Mucosa of rectum (tissue), 2 donors: ENCODE measurements around the gene FBLN7.

ENCODE experiments used
- H3K27ac ChIP-seq, 2 donors: one replicate each; pipeline ENCODE4 v1.7.0; 2013; ENCODE audit warnings: inconsistent platforms in 2 of 2, low read depth in 2 of 2, low read length in 2 of 2
- H3K27me3 ChIP-seq, 2 donors: one replicate each; pipeline ENCODE4 v1.7.0; 2013; ENCODE audit warnings: low read length in 2 of 2; ENCODE audit not compliant: control insufficient read depth in 2 of 2, insufficient read depth in 2 of 2
- H3K36me3 ChIP-seq, 2 donors: one replicate each; pipeline ENCODE4 v1.7.0; 2013; ENCODE audit warnings: low read length in 2 of 2; ENCODE audit not compliant: control insufficient read depth in 2 of 2, insufficient read depth in 2 of 2
- H3K4me1 ChIP-seq, 2 donors: one replicate each; pipeline ENCODE4 v1.7.0; 2013; ENCODE audit warnings: low read length in 2 of 2, mild to moderate bottlenecking in 1 of 2; ENCODE audit not compliant: control insufficient read depth in 2 of 2, insufficient read depth in 2 of 2
- H3K4me3 ChIP-seq, 2 donors: one replicate each; pipeline ENCODE4 v1.7.0; 2013; ENCODE audit warnings: low read length in 2 of 2
- H3K9ac ChIP-seq, 2 donors: one replicate each; pipeline ENCODE4 v1.7.0; 2013; ENCODE audit warnings: low read length in 2 of 2, low read depth in 1 of 2, mild to moderate bottlenecking in 1 of 2
- H3K9me3 ChIP-seq, 2 donors: one replicate each; pipeline ENCODE4 v1.7.0; 2013; ENCODE audit warnings: low read length in 2 of 2; ENCODE audit not compliant: control insufficient read depth in 2 of 2
- donor health status: healthy.
- donor health status: Normal muscosa, but diverticular disease.

FBLN7 gene

DNA sequence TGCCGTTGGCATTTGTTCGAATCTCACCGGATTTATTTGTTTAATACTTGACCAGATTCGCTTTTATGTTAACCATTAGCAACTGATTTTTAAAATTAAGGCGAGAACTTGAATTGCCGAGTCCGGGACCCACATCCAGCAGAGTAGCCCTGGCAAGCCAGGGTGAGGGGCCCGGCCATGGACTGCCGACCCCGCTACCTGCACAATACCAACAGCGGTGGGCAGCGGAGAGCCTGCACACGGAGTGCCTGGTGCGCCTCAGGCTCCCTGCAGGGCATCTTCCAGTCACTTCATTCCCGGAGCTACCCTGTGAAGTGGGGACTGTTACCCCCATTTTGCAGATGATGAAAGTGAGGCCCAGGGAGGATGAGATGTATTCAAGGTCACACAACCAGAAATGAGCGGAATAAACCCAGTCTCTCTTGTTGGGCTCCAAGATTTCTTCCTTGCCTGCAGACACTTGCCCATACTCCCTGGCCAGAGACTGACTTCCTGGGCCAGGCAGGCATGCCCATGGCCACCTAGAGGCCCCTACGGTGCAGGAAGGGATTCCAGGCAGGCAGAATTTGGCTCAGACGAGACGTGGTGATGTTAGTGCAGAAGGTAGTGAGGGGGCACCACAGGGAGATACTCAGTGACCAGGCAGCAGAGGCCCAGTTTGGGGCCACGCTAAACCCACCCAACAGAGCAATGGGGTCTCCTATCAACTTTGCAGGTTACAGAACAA is 2.9 kb downstream of the FBLN7 start:
- no peak overlapping the region for H3K4me3 ChIP-seq
- H3K36me3 ChIP-seq, result no peaks in the 10 kb centered on the region
- H3K9me3 ChIP-seq, result no peaks in the 10 kb centered on the region
- H3K27me3 ChIP-seq, result peaks cover 4 to 16% of the 10 kb centered on the region in 2 donors
- H3K9ac ChIP-seq, result no peak overlapping the region
- peaks cover 0 to 5% of the 10 kb centered on the region in 2 donors for H3K4me1 ChIP-seq
- no peak overlapping the region for H3K27ac ChIP-seq

DNA sequence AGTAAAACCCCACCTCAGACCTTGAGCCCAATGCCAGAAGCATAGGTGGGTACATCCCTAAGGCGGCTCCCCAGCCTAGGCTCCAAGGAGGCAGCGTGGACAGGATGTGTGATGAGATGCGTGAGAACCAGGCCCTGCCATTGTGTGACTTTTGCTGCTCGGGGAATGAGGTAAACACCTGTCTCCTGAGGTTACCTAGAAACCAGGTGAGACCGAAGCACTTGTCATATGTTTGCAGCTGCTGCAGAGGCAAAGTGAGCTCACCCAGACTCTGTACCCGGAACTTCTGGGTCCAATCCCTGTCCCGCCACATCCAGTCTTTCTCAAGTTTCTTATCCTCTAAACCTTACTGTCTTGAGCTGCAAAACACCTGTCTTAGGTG is 3.4 kb downstream of the FBLN7 start:
- H3K9me3 ChIP-seq, result no peaks in the 10 kb centered on the region
- no peak overlapping the region for H3K4me3 ChIP-seq
- H3K4me1 ChIP-seq, result peaks cover 0 to 5% of the 10 kb centered on the region in 2 donors
- no peak overlapping the region for H3K9ac ChIP-seq
- no peak overlapping the region for H3K27ac ChIP-seq
- peaks cover 4 to 16% of the 10 kb centered on the region in 2 donors for H3K27me3 ChIP-seq
- H3K36me3 ChIP-seq, result no peaks in the 10 kb centered on the region

DNA sequence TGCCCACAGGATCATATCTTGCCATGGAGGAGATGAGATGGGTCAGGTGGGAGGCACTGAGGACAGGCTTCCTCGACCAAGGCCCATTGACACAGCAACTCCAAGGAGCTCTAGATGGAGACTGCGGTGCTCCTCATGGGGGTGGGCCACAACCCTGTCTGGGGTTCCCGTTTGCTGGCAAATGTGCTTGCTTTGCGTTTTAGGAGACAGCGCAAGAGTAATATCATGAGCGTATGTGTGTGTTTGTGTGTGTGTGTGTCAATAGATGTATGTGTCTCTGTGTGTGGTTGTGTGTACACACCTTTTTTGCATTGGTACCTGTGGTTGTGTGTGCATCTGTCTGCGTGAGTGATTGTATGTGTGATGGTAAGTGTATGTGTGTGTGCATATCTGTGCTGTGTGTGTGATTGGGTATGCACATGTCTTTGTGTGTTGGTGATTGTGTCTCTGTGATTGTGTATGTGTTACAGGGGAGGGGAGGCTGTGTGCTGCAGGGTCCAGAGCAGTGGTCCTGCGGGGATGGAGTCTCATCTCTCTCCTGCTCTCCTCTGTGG is 4.4 kb downstream of the FBLN7 start:
- Histone ChIP-seq H3K9me3 (no peaks in the 10 kb centered on the region), H3K4me3 (no peak overlapping the region), H3K27me3 (peaks cover 4 to 16% of the 10 kb centered on the region in 2 donors), H3K9ac (no peak overlapping the region), H3K27ac (no peak overlapping the region), H3K36me3 (no peaks in the 10 kb centered on the region), H3K4me1 (peaks cover 0 to 5% of the 10 kb centered on the region in 2 donors)

DNA sequence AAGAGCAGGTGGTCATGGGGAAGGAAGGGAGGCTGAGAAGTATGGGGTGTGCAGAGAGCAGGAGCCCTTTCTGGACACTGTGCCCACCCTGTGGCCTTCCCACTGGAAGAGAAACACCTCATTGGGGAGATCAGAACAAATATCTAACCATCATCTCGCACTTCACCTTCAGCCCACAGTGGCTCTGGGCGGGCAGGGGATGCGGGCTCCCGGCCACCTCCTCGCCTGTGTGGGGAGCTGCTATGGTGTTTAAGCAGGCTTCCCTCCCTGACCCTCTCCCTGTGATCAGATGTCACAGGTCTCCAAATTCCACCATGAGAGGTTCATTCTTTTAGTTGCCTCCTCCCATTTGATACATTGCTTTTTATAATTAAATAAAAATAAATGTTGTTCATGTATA is 5.0 kb downstream of the FBLN7 start:
- Histone ChIP-seq H3K4me3 (no peak overlapping the region), H3K27me3 (peaks cover 0 to 11% of the 10 kb centered on the region in 2 donors), H3K36me3 (no peaks in the 10 kb centered on the region), H3K9me3 (no peaks in the 10 kb centered on the region), H3K4me1 (no peaks in the 10 kb centered on the region), H3K9ac (no peak overlapping the region), H3K27ac (no peak overlapping the region)

DNA sequence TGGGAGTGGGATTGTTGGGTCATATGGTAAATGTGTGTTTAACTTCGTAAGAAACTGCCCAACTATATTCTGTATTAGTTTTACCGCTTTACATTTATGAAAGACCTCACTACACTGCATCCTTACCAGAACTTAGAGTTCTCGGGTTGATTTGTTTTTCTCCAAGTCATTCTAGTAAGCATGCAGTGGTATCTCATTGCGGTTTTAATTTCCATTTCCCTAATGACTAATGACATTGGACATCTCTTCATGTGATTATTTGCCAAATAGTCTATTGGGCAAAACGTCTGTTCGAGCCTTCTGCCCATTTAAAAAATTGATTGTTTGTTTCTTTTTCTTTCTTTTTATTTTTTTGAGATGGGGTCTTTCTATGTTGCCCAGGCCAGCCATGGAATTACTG is 6.8 kb downstream of the FBLN7 start:
- H3K4me3 ChIP-seq, result no peak overlapping the region
- H3K27ac ChIP-seq, result no peak overlapping the region
- H3K9me3 ChIP-seq, result no peaks in the 10 kb centered on the region
- H3K4me1 ChIP-seq, result no peaks in the 10 kb centered on the region
- H3K9ac ChIP-seq, result no peak overlapping the region
- H3K36me3 ChIP-seq, result no peaks in the 10 kb centered on the region
- peaks cover 0 to 11% of the 10 kb centered on the region in 2 donors for H3K27me3 ChIP-seq

DNA sequence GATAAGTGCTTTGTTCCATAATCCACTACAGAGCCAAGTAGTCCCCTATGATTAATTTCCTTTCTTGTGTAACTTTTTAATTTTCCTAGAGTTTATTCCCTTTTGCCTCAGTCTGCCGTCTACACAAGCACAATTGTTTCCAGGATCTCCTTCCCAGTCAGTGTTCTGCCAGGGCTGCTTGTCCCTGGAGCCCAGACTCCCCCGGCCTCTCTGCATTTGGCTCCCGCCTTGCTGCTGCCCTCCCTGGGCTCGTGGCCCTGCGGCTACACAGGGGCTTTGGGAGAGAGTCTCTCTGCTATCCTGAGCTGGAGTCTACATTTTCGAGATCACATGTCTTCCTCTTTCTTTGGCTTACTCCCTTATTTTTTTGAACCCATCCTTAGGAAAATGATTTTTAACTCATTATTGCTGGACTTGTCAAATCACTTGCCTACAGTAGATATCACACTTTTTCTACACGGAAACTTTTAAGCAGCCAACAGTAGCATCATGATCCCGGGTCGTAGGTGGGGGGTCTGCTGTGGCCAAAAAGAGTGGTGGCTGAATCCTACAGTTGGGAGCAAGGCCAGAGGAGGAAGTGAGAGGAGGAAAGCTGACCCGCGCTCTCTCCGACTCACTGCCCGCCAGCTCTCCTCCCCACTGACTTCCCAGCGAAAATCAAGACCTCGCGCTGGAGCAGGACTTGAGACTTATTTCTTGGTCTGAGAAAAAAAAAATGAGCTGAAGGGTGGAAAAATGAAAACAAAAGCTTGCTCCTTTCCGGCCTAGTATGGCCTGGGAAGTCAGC is 9.4 kb downstream of the FBLN7 start:
- Histone ChIP-seq H3K9ac (no peak overlapping the region), H3K36me3 (no peaks in the 10 kb centered on the region), H3K27me3 (no peaks in the 10 kb centered on the region), H3K27ac (no peak overlapping the region), H3K9me3 (no peaks in the 10 kb centered on the region), H3K4me1 (no peaks in the 10 kb centered on the region), H3K4me3 (no peak overlapping the region)

DNA sequence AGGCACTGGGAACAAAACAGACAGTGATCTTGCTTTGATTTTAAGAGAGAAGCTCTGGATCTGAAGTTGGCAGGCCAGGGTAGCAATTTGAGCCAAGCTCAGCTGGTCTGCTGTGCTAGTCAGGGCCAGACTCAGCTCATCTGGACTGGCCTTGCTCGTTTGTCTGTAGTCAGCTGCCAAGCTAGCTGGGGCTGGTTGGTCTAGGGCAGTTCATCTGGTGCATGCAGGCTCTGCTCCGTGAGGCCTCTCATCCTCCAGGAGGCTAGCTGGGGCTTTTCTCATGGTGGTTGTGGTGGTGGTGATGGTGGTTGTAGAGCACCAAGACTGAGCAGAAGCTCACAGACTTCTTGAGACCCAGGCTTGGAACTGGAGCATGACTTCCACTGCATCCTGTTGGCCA is 10.3 kb downstream of the FBLN7 start:
- H3K9ac ChIP-seq, result no peak overlapping the region
- no peak overlapping the region for H3K4me3 ChIP-seq
- no peaks in the 10 kb centered on the region for H3K9me3 ChIP-seq
- H3K27me3 ChIP-seq, result no peaks in the 10 kb centered on the region
- H3K27ac ChIP-seq, result no peak overlapping the region
- no peaks in the 10 kb centered on the region for H3K4me1 ChIP-seq
- no peaks in the 10 kb centered on the region for H3K36me3 ChIP-seq

DNA sequence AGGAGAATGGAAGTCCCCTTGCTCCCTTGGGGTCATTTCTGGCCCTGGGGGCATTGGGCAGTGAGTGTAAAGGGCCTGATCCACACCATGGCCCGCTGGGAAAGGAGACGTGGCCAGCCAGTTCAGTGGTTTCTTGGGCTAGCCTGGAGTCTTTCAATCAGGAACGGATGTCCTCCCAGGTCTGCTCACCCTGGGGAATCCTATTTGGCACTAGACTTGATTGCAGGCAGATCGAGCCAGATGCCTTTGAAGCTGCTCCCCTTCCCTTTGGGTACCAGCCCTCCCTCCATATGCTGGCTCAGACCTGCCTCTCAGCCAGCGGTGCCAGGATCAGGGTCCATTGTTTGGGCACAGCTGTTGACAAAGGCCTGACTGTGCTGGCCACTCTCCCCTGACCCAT is 11.0 kb downstream of the FBLN7 start:
- H3K4me1 ChIP-seq, result no peaks in the 10 kb centered on the region
- no peak overlapping the region for H3K27ac ChIP-seq
- no peak overlapping the region for H3K4me3 ChIP-seq
- no peak overlapping the region for H3K9ac ChIP-seq
- H3K27me3 ChIP-seq, result no peaks in the 10 kb centered on the region
- no peaks in the 10 kb centered on the region for H3K36me3 ChIP-seq
- no peaks in the 10 kb centered on the region for H3K9me3 ChIP-seq

DNA sequence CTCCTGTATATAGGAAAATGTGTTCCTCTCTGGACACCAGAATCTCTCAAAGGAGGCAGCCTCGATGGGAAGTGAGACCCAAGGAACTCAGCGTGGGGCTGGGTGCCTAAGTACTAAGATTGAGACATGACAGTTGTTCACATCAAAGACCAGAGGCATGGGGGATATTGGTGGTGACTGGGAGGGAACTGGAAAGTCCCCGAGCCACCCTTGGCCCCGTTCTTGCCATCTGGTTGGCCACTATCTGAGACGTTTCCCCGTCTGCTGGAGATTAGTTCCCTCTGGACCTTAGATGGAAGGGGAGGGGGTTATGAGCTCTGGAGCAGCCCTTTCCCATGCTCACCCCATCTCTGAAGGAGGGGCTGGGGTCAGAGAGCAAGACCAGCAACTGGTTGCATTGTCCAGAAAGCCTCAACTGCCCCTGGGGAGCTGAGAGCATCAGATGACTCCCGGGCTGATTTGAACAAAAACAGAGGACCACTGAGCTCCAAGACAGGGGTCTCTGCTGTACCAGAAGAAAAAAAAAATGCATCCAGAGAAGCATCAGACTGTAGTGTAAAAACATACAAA is 11.8 kb downstream of the FBLN7 start:
- H3K9me3 ChIP-seq, result no peaks in the 10 kb centered on the region
- no peaks in the 10 kb centered on the region for H3K36me3 ChIP-seq
- no peak overlapping the region for H3K4me3 ChIP-seq
- no peak overlapping the region for H3K27ac ChIP-seq
- no peak overlapping the region for H3K9ac ChIP-seq
- H3K27me3 ChIP-seq, result no peaks in the 10 kb centered on the region
- H3K4me1 ChIP-seq, result no peaks in the 10 kb centered on the region

DNA sequence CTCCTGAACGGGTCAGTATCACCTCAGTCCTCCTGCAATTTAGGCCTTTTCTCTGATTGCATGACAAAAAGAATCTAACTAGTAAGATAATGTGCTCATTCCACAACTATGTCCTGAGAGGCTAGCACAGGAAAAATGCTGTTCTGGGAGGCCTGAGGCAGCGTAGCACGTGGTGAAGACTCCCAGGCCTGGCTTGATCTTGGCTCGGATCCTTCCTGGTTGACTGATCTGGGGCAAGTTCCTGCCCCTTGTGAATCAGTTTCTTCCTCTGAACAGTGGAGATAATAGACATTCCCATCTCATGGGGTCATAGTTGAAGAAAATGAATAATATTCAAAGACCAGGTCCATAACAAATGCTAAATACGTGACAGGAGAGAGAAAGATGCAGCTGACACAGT is 12.3 kb downstream of the FBLN7 start:
- H3K27ac ChIP-seq, result no peak overlapping the region

More for the DNA sequence above, 12.3 kb downstream of the FBLN7 start:
- Histone ChIP-seq H3K4me3 (no peak overlapping the region), H3K27me3 (no peaks in the 10 kb centered on the region), H3K9me3 (no peaks in the 10 kb centered on the region), H3K36me3 (no peaks in the 10 kb centered on the region), H3K9ac (no peak overlapping the region), H3K4me1 (no peaks in the 10 kb centered on the region)
